GM19099 (cell line): ENCODE measurements around the gene PPP2R5A.

ENCODE experiments used
- POLR2A ChIP-seq: IDR thresholded peaks from 3 replicates; pipeline ENCODE4 v1.6.1; 2011; ENCODE audit warnings: low read depth; ENCODE audit not compliant: insufficient read length; ENCODE audit errors: extremely low read depth

PPP2R5A gene

GRCh38 chr1:212311836-212312497 is 26.8 kb downstream of the PPP2R5A start:
- no peak for TF ChIP-seq POLR2A

- TF ChIP-seq POLR2A: no peak
These were observed 28.4 kb downstream of the PPP2R5A start for GRCh38 chr1:212313616-212314015.

GRCh38 chr1:212315184-212315583 is 30.0 kb downstream of the PPP2R5A start:
- TF ChIP-seq POLR2A: no peak

- TF ChIP-seq POLR2A: no peak
These were observed 30.7 kb downstream of the PPP2R5A start for GRCh38 chr1:212315907-212316306.

- TF ChIP-seq POLR2A: no peak
These were observed 32.7 kb downstream of the PPP2R5A start for GRCh38 chr1:212317916-212318315.

GRCh38 chr1:212323066-212323465 is 37.9 kb downstream of the PPP2R5A start:
- TF ChIP-seq POLR2A: no peak

GRCh38 chr1:212326541-212326940 is 41.3 kb downstream of the PPP2R5A start:
- no peak for TF ChIP-seq POLR2A

- TF ChIP-seq POLR2A: no peak
These were observed 43.0 kb downstream of the PPP2R5A start for GRCh38 chr1:212328248-212328647.

- TF ChIP-seq POLR2A: no peak
These were observed 43.9 kb downstream of the PPP2R5A start for GRCh38 chr1:212329105-212329504.

GRCh38 chr1:212341090-212341489 is 55.9 kb downstream of the PPP2R5A start:
- TF ChIP-seq POLR2A: no peak

- no peak for TF ChIP-seq POLR2A
These were observed 59.7 kb downstream of the PPP2R5A start for GRCh38 chr1:212344905-212345304.

GRCh38 chr1:212346601-212347000 is 61.4 kb downstream of the PPP2R5A start:
- no peak for TF ChIP-seq POLR2A

GRCh38 chr1:212351588-212352362 is 66.6 kb downstream of the PPP2R5A start:
- no peak for TF ChIP-seq POLR2A

GRCh38 chr1:212353181-212353580 is 68.0 kb downstream of the PPP2R5A start:
- TF ChIP-seq POLR2A: no peak

- no peak for TF ChIP-seq POLR2A
These were observed 69.3 kb downstream of the PPP2R5A start for GRCh38 chr1:212354464-212354863.

GRCh38 chr1:212355230-212355969 is 70.2 kb downstream of the PPP2R5A start:
- TF ChIP-seq POLR2A: no peak
